Neuron (in vitro differentiated cells): Measurements from ENCODE around the gene CFAP73.
A peak's percentile ranks its signal among the peaks of the same experiment; 100 is the strongest.
"Not testable (repeated sequence)": the region's sequence is repeated elsewhere in the genome, so short reads cannot be mapped to it uniquely, and the experiment has no call there.

ENCODE experiments used
- H2AFZ ChIP-seq: one replicate; pipeline ENCODE4 v1.6.1; 2013; ENCODE audit warnings: low read depth, mild to moderate bottlenecking, inconsistent platforms, low read length, moderate library complexity
- H3K27me3 ChIP-seq: one replicate; pipeline ENCODE4 v1.6.1; 2013; ENCODE audit warnings: low read length; ENCODE audit not compliant: insufficient read depth
- H3K36me3 ChIP-seq: one replicate; pipeline ENCODE4 v1.6.1; 2013; ENCODE audit warnings: low read length; ENCODE audit not compliant: insufficient read depth
- H3K4me1 ChIP-seq: one replicate; pipeline ENCODE4 v1.6.1; 2013; ENCODE audit warnings: low read length; ENCODE audit not compliant: insufficient read depth
- H3K4me3 ChIP-seq: 2 replicates; pipeline ENCODE4 v1.5.1; 2013; ENCODE audit warnings: mild to moderate bottlenecking, low read length, moderate library complexity
- H3K9me3 ChIP-seq: one replicate; pipeline ENCODE4 v1.6.1; 2013; ENCODE audit warnings: low read length

Gene CFAP73

GRCh38 chr12:113138826-113139225, 10.7 kb upstream of the CFAP73 start:
- Histone ChIP-seq H3K4me3 (no peak overlapping the region), H2AFZ (no peak overlapping the region), H3K4me1 (peaks cover 3% of the 10 kb centered on the region), H3K9me3 (no peaks in the 10 kb centered on the region), H3K27me3 (peaks cover 36% of the 10 kb centered on the region), H3K36me3 (no peaks in the 10 kb centered on the region)

DNA sequence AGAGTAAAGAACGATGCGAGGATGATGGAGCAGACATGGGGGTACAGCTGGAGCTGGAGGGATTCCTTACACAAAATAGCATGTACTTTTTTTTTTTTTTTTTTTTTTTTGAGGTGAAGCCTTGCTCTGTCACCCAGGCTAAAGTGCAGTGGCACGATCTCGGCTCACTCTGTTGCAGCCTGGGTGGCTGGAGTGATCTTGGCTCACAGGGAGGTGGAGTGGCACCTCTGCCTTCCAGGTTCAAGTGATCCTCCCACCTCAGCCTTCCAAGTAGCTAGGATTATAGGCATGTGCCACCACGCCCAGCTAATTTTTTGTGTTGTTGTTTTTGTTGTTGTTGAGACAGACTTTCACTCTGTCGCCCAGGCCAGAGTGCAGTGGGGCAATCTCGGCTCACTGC, 8.8 kb upstream of the CFAP73 start:
- Histone ChIP-seq H3K9me3 (no peaks in the 10 kb centered on the region), H3K36me3 (no peaks in the 10 kb centered on the region), H3K4me3 (no peak overlapping the region), H3K4me1 (peaks cover 3% of the 10 kb centered on the region), H3K27me3 (peaks cover 19% of the 10 kb centered on the region), H2AFZ (no peak overlapping the region)

DNA sequence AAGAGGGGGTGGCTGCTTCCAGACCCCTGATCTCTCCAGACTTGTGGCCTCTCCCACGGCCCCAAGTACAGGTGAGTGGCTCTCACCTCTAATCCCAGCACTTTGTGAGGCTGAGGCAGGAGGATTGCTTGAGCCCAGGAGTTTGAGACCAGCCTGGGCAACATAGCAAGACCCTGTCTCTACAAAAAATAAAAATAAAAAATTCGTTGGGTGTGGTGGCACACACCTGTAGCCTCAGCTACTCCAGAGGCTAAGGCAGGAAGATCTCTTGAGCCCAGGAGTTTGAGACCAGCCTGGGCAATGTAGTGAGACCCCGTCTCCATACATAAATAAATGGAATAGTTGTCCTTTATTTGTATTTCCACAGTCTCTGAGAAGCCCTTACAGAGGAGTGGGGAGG, 7.8 kb upstream of the CFAP73 start:
- not testable (repeated sequence) for H3K27me3 ChIP-seq, H3K36me3 ChIP-seq, H2AFZ ChIP-seq, H3K4me1 ChIP-seq, H3K4me3 ChIP-seq, H3K9me3 ChIP-seq

GRCh38 chr12:113142173-113142885, 7.2 kb upstream of the CFAP73 start:
- peaks cover 6% of the 10 kb centered on the region for H3K27me3 ChIP-seq
- H3K36me3 ChIP-seq: no peaks in the 10 kb centered on the region
- H3K4me1 ChIP-seq: peaks cover 3% of the 10 kb centered on the region
- H3K4me3 ChIP-seq: no peak overlapping the region
- H2AFZ ChIP-seq: no peak overlapping the region
- no peaks in the 10 kb centered on the region for H3K9me3 ChIP-seq

DNA sequence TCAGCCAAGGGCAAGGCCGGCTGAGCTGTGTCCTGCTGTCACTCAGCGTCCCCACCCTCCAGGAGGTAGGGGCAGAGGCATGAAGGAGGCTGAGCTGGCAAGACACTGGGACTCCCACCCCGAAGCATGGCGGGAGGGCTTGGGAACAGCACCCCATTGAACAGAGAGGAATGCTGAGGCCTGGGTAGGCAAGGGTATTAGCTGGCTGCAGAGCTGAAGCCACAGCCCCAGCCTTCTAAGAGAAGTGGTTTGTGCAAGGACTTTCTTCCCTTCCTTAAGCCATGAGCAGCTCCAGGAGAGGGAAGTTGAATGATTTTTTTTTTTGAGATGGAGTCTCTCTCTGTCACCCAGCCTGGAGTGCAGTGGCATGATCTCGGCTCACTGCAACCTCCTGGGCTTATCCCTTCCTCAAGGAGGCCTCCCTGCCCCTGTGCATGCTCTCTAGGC, 6.6 kb upstream of the CFAP73 start:
- Histone ChIP-seq H2AFZ (no peak overlapping the region), H3K4me3 (no peak overlapping the region), H3K36me3 (no peaks in the 10 kb centered on the region), H3K4me1 (peaks cover 3% of the 10 kb centered on the region), H3K27me3 (peaks cover 6% of the 10 kb centered on the region), H3K9me3 (no peaks in the 10 kb centered on the region)

DNA sequence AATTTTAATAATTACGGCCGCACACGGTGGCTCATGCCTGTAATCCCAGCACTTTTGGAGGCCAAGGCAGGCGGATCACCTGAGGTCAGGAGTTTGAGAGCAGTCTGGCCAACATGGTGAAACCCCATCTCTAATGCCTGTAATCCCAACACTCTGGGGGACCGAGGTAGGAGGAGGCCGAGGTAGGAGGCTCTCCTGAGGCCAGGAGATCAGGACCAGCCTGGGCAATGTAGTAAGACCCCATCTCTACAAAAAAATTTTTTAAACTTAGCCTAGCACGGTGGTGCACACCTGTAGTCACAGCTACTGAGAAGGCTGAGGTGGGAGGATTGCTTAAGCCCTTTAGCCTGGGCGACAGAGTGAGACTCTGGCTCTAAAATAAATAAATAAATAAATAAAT, 5.6 kb upstream of the CFAP73 start:
- Histone ChIP-seq H3K4me3 (no peak overlapping the region), H3K27me3 (peaks cover 6% of the 10 kb centered on the region), H3K9me3 (no peaks in the 10 kb centered on the region), H3K4me1 (peaks cover 3% of the 10 kb centered on the region), H3K36me3 (no peaks in the 10 kb centered on the region), H2AFZ (no peak overlapping the region)

DNA sequence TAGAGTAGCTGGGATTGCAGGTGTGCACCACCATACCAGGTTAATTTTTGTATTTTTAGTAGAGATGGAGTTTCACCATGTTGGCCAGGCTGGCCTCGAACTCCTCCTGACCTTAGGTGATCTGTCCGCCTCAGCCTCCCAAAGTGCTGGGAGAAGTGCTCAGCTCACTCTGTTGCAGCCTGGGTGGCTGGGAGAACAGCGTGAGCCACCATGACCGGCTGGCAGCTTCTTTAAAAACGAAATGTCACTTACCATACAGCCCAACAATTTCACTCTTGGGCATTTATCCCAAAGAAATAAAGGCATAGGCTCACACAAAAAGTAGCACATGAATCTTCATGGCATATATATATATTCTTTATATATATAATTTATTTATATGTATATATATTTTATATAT, 4.7 kb upstream of the CFAP73 start:
- no peak overlapping the region for H3K4me3 ChIP-seq
- H2AFZ ChIP-seq: no peak overlapping the region
- no peaks in the 10 kb centered on the region for H3K36me3 ChIP-seq
- no peaks in the 10 kb centered on the region for H3K9me3 ChIP-seq
- H3K27me3 ChIP-seq: peaks cover 6% of the 10 kb centered on the region
- peaks cover 11% of the 10 kb centered on the region for H3K4me1 ChIP-seq

DNA sequence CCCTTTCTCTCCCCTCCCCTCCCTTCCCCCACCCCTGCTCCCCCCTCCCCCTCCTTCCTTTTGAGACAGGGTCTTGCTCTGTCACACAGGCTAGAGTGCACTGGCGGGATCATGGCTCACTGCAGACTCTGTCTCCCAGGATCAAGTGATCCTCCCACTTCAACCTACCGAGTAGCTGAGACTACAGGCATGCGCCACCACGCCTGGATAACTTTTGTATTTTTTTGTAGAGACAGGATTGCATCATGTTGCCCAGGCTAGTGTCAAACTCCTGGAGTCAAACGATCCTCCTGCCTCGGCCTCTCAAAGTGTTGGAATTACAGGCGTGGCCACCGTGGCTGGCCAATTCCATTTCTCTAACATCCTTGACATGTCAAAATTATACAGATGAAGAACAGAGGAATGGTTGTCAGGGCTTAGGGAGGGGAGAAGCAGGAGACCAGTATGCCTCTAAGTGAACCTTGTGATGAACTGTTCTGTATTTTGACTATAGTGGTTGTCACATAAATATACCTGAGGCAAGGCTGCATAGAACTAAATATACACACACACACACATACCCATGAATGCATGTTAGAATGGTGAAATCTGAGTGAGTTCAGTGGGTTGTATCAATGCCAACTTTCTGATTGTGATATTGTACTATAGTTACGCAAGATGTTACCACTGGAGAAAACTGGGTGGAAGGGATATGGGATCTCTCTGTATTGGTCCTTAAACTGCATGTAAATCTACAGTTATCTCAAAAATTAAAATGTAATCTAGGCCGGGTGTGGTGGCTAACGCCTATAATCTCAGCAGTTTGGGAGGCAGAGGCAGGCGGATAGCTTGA, 3.6 kb upstream of the CFAP73 start:
- H3K9me3 ChIP-seq: no peaks in the 10 kb centered on the region

GRCh38 chr12:113146999-113147398, 2.5 kb upstream of the CFAP73 start:
- Histone ChIP-seq H3K36me3 (no peaks in the 10 kb centered on the region), H3K4me1 (peaks cover 20% of the 10 kb centered on the region), H3K27me3 (peaks cover 10% of the 10 kb centered on the region), H3K4me3 (no peak overlapping the region), H3K9me3 (no peaks in the 10 kb centered on the region), H2AFZ (no peak overlapping the region)

More for the DNA sequence above, 3.6 kb upstream of the CFAP73 start:
- H3K4me3 ChIP-seq: no peak overlapping the region
- H3K4me1 ChIP-seq: peaks cover 20% of the 10 kb centered on the region
- H3K27me3 ChIP-seq: peaks cover 6% of the 10 kb centered on the region
- no peak overlapping the region for H2AFZ ChIP-seq
- H3K36me3 ChIP-seq: no peaks in the 10 kb centered on the region

DNA sequence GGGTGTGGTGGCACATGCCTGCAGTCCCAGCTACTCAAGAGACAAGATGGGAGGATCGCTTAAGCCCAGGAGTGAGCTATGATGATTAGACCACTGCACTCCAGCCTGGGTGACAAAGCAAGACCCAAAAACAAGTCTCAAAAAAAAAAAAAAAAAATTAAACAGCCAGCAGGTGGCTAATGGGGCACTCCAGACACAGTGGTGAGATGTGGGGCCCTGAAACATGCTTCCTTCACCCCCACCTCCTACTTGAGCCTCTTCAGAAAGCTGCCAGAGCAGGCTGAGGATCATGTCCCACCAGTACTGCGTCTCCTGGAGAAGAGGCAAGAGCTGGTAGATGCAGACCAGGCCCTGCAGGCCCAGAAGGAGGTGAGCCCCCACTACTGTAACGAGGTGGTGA, 2.1 kb downstream of the CFAP73 start:
- Histone ChIP-seq H3K27me3 (peaks cover 34% of the 10 kb centered on the region), H3K36me3 (no peaks in the 10 kb centered on the region), H3K4me1 (peaks cover 16% of the 10 kb centered on the region), H3K9me3 (no peaks in the 10 kb centered on the region), H3K4me3 (no peak overlapping the region), H2AFZ (no peak overlapping the region)

- H3K27me3 ChIP-seq: peaks cover 34% of the 10 kb centered on the region
- no peaks in the 10 kb centered on the region for H3K36me3 ChIP-seq
- H3K4me3 ChIP-seq: no peak overlapping the region
- no peaks in the 10 kb centered on the region for H3K9me3 ChIP-seq
- peak overlapping the region; percentile 49 for H2AFZ ChIP-seq
- peaks cover 16% of the 10 kb centered on the region for H3K4me1 ChIP-seq
These were observed 2.8 kb downstream of the CFAP73 start for GRCh38 chr12:113152196-113152834.

DNA sequence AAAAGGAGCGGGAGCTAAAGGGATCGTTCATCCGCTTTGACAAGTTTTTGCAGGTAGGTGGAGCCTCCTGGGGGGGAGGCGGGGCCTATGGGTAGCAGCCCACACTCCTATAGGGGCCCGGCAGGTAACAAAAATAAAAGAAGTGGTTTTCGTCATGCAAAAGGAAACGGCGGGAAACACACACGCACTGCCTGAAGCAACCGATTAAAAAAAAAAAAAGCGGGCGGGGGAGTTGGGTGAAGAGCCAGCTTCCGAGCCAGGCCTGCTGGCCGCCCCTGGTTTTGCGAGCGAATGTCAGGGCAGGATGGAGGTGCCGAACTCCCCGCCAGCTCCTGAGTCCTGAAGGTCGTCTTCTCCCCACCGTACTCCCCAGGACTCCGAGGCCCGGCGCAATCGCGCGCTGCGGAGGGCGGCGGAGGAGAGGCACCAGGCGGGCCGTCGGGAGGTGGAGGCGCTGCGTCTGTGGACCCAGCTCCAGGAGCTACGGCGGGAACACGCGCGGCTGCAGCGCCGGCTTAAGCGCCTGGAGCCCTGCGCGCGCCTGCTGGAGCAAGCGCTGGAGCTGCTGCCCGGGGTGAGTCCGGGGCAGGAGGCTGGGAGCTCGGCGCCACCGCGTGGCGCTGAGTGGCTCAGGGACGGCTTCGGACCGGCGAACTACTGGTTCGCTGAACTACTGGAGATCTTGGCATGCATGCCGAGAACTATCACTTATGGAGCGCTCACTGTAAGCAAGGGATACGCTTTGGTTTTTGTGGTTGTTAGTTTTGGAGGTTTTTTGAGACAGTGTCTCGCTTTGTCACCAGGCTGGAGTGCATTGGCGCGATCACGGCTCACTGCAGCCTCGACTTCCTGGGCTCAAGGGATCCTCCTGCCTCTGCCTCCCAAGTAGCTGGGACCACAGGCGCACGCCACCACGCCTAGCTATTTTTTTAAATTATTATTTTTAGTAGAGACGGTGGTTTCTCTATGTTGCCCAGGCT, 3.6 kb downstream of the CFAP73 start:
- Histone ChIP-seq H2AFZ (peak overlapping the region; percentile 49), H3K4me3 (peak overlapping the region; percentile 42), H3K9me3 (no peaks in the 10 kb centered on the region), H3K27me3 (peaks cover 34% of the 10 kb centered on the region), H3K36me3 (peaks cover 7% of the 10 kb centered on the region), H3K4me1 (peaks cover 16% of the 10 kb centered on the region)
